Tibial nerve (tissue), 3 donors: ENCODE results near the gene IL26.

Source experiments
- CTCF ChIP-seq, 5 experiments: fragments of 200-600 bp in 3 of 5; fragments of 450-650 bp in 2 of 5; sonication (generic) in 3 of 5; IDR thresholded peaks; one replicate each; pipeline ENCODE4 v1.5.1; 2016 to 2019; ENCODE audit warnings: antibody characterized with exemption in 5 of 5, mild to moderate bottlenecking in 3 of 5, moderate library complexity in 2 of 5
- POLR2A ChIP-seq, 2 donors: fragments of 450-650 bp; IDR thresholded peaks; one replicate each; pipeline ENCODE4 v1.6.1; 2017; ENCODE audit warnings: antibody characterized with exemption in 2 of 2, mild to moderate bottlenecking in 2 of 2, moderate library complexity in 2 of 2

GRCh38 chr12:68269779-68270178 is 44.2 kb upstream of the IL26 start:
- TF ChIP-seq CTCF (IDR thresholded peaks at IDR 0.05) (no peak), POLR2A (IDR thresholded peaks at IDR 0.05) (no peak)
